Measurements from ENCODE around the gene ACTN1.

ACTN1 gene

DNA sequence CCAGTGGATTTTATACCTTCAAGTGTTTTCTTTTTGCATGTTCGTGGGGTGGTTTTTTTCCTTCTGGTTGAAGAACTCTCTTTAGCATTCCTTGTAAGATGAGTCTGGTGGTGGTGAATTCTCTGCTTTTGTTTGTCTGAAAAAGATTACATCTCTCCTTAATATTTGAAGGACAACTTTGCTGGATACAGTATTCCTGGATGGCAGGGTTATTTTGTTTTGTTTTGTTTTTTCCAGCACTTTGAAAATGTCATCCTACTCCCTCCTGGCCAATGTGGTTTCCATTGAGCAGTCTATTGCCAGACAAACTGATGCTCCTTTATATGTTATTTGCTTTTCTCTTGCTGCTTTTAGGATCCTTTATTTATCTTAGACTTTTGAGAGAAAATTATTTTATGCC lies 143.0 kb downstream of the ACTN1 start:
- no peak for DNase-seq (ENCODE audit: extremely low spot score)

DNA sequence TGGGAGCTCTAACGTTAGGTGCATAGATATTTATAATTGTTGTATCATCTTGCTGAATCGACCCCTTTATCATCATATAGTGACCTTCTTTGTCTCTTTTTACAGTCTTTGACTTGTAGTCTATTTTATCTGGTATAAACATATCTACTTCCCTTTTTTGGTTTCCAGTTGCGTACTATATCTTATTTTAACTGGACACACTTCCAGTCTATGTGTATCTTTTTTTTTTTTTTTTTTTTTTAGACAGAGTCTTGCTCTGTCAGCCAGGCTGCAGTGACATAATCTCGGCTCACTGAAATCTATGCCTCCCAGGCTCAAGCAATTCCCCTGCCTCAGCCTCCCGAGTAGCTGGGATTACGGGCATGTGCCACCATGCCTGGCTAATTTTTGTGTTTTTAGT lies 144.3 kb downstream of the ACTN1 start:
- TF ChIP-seq ZNF384 (IDR thresholded peaks at IDR 0.05) (no peak), BHLHE40 (IDR thresholded peaks at IDR 0.05; ENCODE audit: borderline replicate concordance) (no peak), ARNT (IDR thresholded peaks at IDR 0.05) (no peak), NFRKB (IDR thresholded peaks at IDR 0.05) (no peak), FOXM1 (IDR thresholded peaks at IDR 0.05; ENCODE audit: borderline replicate concordance) (no peak), TARDBP (IDR thresholded peaks at IDR 0.05) (no peak), LEF1 (IDR thresholded peaks at IDR 0.05; ENCODE audit: borderline replicate concordance) (no peak), FOXA1 (IDR thresholded peaks at IDR 0.05) (no peak), SP1 (IDR thresholded peaks at IDR 0.05) (no peak), HDGF (IDR thresholded peaks at IDR 0.05; ENCODE audit: borderline replicate concordance) (no peak), ELF4 (IDR thresholded peaks at IDR 0.05) (no peak), L3MBTL2 (conservative IDR thresholded peaks at IDR 0.05) (no peak)
- ChIA-PET CTCF (interaction anchor here (0.7 to 1.2 kb wide), 2 partner anchors 10 to 424 kb away, joined by 3 to 6 read pairs; no protein-coding TSS in a partner anchor), POLR2A (no interaction called here)
- DNase-seq (ENCODE audit: extremely low spot score), result no peak

More for the DNA sequence above, 143.0 kb downstream of the ACTN1 start:
- ChIA-PET CTCF (no interaction called here), POLR2A (no interaction called here)
- TF ChIP-seq FOXM1 (IDR thresholded peaks at IDR 0.05; ENCODE audit: borderline replicate concordance), result no peak
- TF ChIP-seq LEF1 (IDR thresholded peaks at IDR 0.05; ENCODE audit: borderline replicate concordance), result no peak
- no peak for TF ChIP-seq L3MBTL2 (conservative IDR thresholded peaks at IDR 0.05)
- TF ChIP-seq HDGF (IDR thresholded peaks at IDR 0.05; ENCODE audit: borderline replicate concordance), result no peak
- no peak for TF ChIP-seq FOXK2 (IDR thresholded peaks at IDR 0.05)
- no peak for TF ChIP-seq SUZ12 (IDR thresholded peaks at IDR 0.05)
- TF ChIP-seq ARNT (IDR thresholded peaks at IDR 0.05), result no peak
- no peak for TF ChIP-seq ZNF384 (IDR thresholded peaks at IDR 0.05)

DNA sequence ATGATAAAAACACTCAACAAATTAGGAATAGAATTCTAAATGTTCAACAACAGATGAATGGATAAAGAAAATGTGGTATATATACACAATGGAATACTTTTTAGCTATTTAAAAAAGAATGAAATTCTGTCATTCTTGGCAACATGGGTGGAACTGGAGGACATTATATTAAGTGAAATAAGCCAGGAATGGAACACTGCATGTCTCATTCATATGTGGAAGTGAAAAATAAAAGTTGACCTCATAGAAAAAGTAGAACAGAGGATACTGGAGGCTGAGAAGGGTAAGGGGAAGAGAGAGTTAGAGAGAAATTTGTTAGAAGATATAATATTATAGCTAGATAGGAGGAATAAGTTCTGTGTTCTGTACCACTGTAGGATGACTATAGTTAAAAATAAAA lies 150.4 kb downstream of the ACTN1 start:
- DNase-seq (ENCODE audit: extremely low spot score), result no peak
- TF ChIP-seq L3MBTL2 (conservative IDR thresholded peaks at IDR 0.05) (no peak), HDGF (IDR thresholded peaks at IDR 0.05; ENCODE audit: borderline replicate concordance) (no peak), ARNT (IDR thresholded peaks at IDR 0.05) (no peak), CTBP1 (IDR thresholded peaks at IDR 0.05; ENCODE audit: borderline replicate concordance) (no peak), TARDBP (IDR thresholded peaks at IDR 0.05) (no peak), FOXM1 (IDR thresholded peaks at IDR 0.05; ENCODE audit: borderline replicate concordance) (no peak), SUZ12 (IDR thresholded peaks at IDR 0.05) (no peak), NFRKB (IDR thresholded peaks at IDR 0.05) (no peak), LEF1 (IDR thresholded peaks at IDR 0.05; ENCODE audit: borderline replicate concordance) (no peak), FOXK2 (IDR thresholded peaks at IDR 0.05) (no peak), SP1 (IDR thresholded peaks at IDR 0.05) (no peak), ZNF384 (IDR thresholded peaks at IDR 0.05) (no peak), BHLHE40 (IDR thresholded peaks at IDR 0.05; ENCODE audit: borderline replicate concordance) (no peak)
- TF ChIP-seq, protein P1, sequence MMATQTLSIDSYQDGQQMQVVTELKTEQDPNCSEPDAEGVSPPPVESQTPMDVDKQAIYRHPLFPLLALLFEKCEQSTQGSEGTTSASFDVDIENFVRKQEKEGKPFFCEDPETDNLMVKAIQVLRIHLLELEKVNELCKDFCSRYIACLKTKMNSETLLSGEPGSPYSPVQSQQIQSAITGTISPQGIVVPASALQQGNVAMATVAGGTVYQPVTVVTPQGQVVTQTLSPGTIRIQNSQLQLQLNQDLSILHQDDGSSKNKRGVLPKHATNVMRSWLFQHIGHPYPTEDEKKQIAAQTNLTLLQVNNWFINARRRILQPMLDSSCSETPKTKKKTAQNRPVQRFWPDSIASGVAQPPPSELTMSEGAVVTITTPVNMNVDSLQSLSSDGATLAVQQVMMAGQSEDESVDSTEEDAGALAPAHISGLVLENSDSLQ (IDR thresholded peaks at IDR 0.05), result no peak
- POLR2A ChIA-PET, result interaction anchor here (0.6 kb wide), 1 partner anchor 219 kb away, joined by 3 read pairs; no protein-coding TSS in a partner anchor
- CTCF ChIA-PET, result interaction anchor here (1.0 kb wide), 1 partner anchor 15 kb away, joined by 6 read pairs; no protein-coding TSS in a partner anchor

DNA sequence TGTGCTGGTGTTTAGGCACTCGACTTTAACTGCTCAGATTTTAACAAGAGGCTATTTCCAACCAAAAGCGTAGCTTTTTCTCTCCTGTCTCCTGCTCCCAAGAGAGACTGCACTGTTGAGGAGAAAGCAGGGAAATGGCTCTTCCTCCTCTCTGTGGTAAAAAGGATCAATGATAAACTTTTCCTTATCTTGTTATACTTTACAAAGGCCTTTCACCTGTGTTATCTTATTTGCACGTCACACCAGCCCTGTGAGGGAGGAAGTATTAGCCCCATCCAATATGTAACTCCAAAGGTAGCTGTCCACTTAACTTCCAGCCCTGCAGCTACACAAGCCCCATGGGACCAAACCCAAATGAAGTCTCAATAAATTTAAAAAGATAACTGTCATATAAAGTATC lies 153.4 kb downstream of the ACTN1 start:
- TF ChIP-seq ARNT (IDR thresholded peaks at IDR 0.05) (no peak), ELF4 (IDR thresholded peaks at IDR 0.05) (no peak), BHLHE40 (IDR thresholded peaks at IDR 0.05; ENCODE audit: borderline replicate concordance) (no peak), FOXM1 (IDR thresholded peaks at IDR 0.05; ENCODE audit: borderline replicate concordance) (no peak), SP1 (IDR thresholded peaks at IDR 0.05) (no peak), FOXA1 (IDR thresholded peaks at IDR 0.05) (no peak), SUZ12 (IDR thresholded peaks at IDR 0.05) (no peak), FOXK2 (IDR thresholded peaks at IDR 0.05) (no peak), TARDBP (IDR thresholded peaks at IDR 0.05) (no peak), L3MBTL2 (conservative IDR thresholded peaks at IDR 0.05) (no peak)
- TF ChIP-seq, protein P1 (IDR thresholded peaks at IDR 0.05), result no peak
- no peak for DNase-seq (ENCODE audit: extremely low spot score)
- POLR2A ChIA-PET, result interaction anchor here (1.6 to 3.5 kb wide), 2 partner anchors 10 to 32 kb away, joined by 5 to 13 read pairs; partner anchors contain the start of gene ZFP36L1
- CTCF ChIA-PET, result interaction anchor here (0.7 to 1.4 kb wide), 2 partner anchors 16 to 634 kb away, joined by 3 read pairs; no protein-coding TSS in a partner anchor

DNA sequence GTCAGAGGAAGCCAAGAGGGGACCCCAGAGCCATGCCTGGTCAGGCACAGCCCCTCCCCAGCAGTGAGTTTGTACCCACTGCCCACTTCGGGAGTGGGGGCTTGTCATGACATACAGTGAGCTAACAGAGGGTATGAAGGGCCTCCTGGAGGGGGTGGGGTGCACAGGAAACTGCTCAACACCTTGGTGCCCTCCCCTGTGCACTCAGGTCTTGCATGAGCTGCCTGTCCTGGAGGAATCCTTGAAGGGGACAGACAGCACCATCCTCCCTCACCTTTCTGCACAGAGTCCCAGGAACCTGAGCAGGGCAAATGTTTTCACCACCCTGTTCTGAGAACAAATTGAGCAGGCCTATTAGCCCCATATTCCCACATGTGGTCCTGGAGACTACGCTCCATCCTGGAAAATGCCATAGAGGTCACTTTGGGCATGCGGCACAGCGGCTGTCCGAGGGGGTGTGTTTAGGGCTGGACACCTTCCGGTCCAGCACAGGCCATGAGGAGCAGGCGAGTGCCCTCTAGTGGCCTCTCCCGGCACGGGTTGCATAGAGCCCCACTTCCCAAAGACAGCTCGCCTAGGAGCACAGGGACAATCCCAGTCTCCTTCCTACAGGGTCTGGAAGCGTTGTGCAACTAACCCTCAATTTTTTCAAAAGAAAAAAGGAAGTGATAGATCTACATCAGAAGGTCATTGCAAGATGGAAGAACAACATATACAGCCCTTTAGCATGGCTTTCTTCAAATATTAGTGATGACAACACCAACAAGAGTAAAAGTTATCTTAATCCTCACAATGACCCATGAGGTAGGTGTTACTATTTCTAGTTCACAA lies 154.4 kb downstream of the ACTN1 start:
- peak; percentile 91 for DNase-seq (ENCODE audit: extremely low spot score)
- ChIA-PET POLR2A (interaction anchor here (1.0 to 3.5 kb wide), 3 partner anchors 9 to 31 kb away, joined by 5 to 13 read pairs (median 6); partner anchors contain the start of gene ZFP36L1), CTCF (interaction anchor here (0.5 to 1.7 kb wide), 11 partner anchors 8 to 950 kb away, joined by 3 to 19 read pairs (median 3); no protein-coding TSS in a partner anchor)
- TF ChIP-seq HDGF (IDR thresholded peaks at IDR 0.05; ENCODE audit: borderline replicate concordance) (no peak), CTBP1 (IDR thresholded peaks at IDR 0.05; ENCODE audit: borderline replicate concordance) (peak; percentile 67), SUZ12 (IDR thresholded peaks at IDR 0.05) (no peak), L3MBTL2 (conservative IDR thresholded peaks at IDR 0.05) (peak; percentile 90)

DNA sequence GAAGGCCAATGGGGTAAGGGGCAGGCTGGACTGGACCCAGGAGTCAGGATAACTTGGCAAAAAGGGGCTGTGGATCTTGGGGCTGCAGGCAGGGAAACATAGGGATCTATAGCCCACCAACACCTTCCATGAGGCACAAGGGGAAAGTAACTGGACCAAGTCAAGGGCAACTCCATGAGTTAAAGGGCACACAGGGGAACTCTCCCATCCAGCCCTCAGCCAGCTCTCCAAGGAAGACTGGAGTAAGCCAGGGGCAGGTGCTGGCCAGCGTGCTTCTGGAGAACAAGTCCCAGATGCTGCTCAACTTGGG lies 154.9 kb downstream of the ACTN1 start:
- TF ChIP-seq NFRKB (IDR thresholded peaks at IDR 0.05) (no peak), ELF4 (IDR thresholded peaks at IDR 0.05) (no peak), LEF1 (IDR thresholded peaks at IDR 0.05; ENCODE audit: borderline replicate concordance) (no peak), FOXA1 (IDR thresholded peaks at IDR 0.05) (no peak), SUZ12 (IDR thresholded peaks at IDR 0.05) (no peak), L3MBTL2 (conservative IDR thresholded peaks at IDR 0.05) (no peak), FOXK2 (IDR thresholded peaks at IDR 0.05) (no peak), HDGF (IDR thresholded peaks at IDR 0.05; ENCODE audit: borderline replicate concordance) (no peak), TARDBP (IDR thresholded peaks at IDR 0.05) (no peak), CTBP1 (IDR thresholded peaks at IDR 0.05; ENCODE audit: borderline replicate concordance) (no peak), SP1 (IDR thresholded peaks at IDR 0.05) (no peak), FOXM1 (IDR thresholded peaks at IDR 0.05; ENCODE audit: borderline replicate concordance) (no peak)
- ChIA-PET POLR2A (interaction anchor here (3.5 kb wide), 1 partner anchor 9 kb away, joined by 13 read pairs; no protein-coding TSS in a partner anchor), CTCF (interaction anchor here (0.9 to 1.7 kb wide), 3 partner anchors 8 to 532 kb away, joined by 3 to 19 read pairs (median 13); no protein-coding TSS in a partner anchor)
- no peak for DNase-seq (ENCODE audit: extremely low spot score)
